ACHN (cell line): ENCODE data around the gene KCNQ2.

Experiments
- DNase-seq: peaks from one replicate; pipeline ENCODE4 v3.0.0-alpha.2; 2015
- in situ Hi-C: cut with HindIII; loops from 2 replicates; pipeline ENCODE4 v1.10.0; 2017; ENCODE audit warnings: low sequenced_read_pairs, low pct_ligation_motif_present, low pct_unique_long_range_greater_than_20kb

The KCNQ2 gene

DNA sequence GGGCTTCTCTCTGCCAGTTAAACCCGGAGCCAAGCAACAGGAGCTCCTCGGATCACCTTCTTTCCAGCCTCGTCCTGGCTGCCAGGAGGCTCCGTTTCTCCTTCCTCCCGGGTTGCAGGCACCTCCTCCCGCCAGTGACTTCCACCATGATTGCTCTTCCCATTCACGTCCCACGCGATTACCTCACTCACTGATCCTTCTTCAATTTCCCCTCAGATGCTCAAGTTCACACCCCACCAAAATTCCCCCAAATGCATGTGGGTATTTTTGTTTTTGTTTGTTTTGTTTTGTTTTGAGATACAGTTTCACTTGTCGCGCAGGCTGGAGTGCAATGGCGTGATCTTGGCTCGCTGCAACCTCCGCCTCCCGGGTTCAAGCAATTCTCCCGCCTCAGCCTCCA is 25.1 kb downstream of the KCNQ2 start:
- DNase-seq: no peak
- in situ Hi-C loops: no loop called here

DNA sequence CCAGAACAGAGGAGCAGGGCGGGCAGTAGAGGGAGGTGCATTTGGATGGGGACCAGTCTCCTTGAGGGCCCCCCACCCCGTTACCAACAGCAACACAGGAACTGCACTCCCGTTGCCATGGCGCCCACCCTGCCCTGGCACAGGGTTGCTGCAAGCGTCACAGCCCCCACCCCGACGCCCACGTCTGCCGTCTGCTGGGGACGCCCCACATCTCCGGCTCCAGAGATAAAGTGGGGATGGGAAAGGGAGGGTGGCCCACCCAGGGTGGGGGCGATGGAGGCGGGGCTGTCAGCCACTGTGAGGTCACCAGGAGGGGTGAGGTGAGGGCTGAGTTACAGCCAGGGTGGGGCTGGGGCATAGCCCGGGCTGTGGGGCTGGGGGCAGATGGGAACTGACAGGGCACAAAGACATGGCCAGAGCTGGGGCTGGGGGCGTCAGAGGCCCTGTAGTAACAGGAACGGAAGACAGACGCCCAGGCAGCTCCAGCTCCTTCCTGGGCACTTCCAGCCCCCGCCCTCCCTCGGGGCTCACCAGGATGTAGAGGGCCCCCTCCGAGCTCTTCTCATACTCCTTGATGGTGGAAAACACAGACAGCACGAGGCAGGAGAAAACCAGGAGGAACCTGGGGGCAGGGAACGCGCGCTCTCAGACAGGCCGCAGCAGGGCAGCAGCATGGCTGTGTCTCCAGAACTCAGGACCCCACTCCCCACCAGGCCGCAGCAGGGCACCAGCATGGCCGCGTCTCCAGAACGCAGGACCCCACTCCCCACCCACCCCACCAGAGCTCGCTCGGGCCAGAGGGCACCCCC is 26.0 kb downstream of the KCNQ2 start:
- DNase-seq: no peak
- in situ Hi-C loops: no loop called here

DNA sequence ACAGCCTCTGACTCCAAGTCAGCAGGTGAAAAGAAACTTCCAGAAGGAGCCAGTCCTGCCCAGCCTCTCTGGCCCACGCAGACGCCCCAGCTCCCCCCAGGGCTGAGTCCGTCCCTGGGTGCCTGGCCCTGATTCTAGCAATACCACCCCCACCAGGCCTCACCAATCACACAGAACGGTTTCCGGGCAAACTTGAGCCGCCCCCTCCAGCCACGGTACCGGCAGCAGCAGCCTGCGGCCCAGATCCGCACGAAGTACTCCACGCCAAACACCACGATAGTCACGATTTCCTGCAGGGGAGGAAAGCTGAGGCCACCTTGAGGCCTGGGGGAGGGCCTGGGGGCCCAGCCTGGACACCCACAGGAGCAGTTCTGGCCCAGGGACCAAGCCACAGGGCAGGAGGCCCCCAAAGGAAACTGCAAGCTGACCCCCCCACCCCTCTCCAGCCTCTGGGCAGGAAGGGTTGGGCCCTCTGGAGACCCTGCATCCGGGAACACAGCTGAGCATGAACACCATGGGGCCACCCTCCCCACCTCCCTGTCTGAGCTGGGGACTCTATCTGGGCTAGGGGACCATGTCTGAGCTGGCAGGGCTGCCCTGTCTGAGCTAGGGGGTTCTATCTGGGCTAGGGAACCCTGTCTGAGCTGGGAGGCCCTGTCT is 27.2 kb downstream of the KCNQ2 start:
- in situ Hi-C loops: no loop called here

DNA sequence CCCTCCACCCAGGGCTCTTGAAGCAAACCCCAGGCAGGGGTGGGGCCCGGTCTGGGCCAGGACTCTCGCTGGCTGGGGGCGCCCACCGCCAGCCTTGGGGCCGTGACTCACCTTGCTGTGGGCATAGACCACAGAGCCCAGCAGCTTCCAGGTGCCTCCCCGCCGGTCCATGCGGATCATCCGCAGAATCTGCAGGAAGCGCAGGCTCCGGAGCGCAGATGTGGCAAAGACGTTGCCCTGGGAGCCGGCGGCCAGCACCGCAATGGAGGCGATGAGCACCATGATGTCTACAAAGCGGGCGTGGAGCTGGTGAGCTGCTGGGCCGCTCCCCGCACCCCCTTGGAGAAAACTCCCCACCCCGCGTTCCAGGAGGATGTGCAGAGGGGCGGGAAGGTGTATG is 27.9 kb downstream of the KCNQ2 start:
- no peak for DNase-seq
- in situ Hi-C loops: no loop called here

More for the DNA sequence above, 27.2 kb downstream of the KCNQ2 start:
- no peak for DNase-seq

DNA sequence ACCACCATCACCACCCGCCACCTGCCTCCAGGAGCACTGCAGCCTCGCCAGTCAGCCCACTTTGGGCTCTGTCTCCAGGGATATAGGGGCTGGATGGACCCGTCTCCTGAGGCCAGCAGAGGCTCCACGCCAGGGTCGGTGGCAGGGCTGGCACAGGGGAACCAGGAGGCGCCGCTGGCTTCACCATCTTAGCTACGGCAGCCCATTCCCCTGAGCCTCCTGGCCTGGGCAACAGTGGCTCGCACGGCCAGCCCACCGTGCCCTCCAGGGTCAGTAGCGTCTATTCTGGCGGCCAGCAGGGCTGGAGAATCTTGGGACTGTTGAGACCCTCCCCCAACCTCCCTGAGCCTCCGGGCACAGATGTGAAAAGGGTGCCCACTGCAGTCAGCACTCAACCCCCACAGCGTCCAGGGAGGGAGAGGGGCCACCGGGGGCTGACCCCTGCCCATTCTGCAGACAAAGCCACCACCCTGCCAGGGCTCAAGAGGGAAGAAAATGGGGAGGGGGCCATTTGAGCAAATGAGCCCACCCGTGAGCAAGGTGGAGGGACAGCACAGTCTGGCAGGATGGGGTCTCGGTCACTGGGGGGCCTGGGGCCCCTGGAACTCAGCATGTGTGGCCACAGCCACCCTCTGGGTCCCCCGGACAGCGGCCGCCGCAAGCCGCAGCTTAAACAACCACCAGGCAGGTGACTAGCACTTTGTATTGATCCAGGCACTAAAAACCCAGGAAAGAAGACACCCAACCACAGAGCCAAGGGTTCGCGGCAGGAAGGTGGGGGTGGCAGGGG is 28.7 kb downstream of the KCNQ2 start:
- no peak for DNase-seq
- in situ Hi-C loops: no loop called here

DNA sequence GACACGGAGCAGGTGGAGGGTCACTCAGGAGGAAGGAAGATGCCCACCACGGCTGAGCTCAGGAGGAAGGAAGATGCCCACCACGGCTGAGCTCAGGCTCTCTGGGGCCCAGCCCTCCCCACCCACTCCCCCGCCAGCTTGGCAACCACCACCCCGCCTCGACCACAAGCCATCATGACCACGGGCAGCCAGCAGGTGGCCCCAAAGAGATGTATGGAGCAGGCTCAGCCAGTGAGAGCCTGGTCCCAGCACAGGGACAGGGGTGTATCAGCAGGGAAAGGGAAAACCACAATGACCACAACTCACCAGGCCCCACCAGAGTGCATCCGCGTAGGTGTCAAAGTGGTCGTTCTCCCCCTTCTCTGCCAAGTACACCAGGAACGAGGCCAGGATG is 30.4 kb downstream of the KCNQ2 start:
- peak; percentile 59 for DNase-seq
- in situ Hi-C loops: no loop called here

DNA sequence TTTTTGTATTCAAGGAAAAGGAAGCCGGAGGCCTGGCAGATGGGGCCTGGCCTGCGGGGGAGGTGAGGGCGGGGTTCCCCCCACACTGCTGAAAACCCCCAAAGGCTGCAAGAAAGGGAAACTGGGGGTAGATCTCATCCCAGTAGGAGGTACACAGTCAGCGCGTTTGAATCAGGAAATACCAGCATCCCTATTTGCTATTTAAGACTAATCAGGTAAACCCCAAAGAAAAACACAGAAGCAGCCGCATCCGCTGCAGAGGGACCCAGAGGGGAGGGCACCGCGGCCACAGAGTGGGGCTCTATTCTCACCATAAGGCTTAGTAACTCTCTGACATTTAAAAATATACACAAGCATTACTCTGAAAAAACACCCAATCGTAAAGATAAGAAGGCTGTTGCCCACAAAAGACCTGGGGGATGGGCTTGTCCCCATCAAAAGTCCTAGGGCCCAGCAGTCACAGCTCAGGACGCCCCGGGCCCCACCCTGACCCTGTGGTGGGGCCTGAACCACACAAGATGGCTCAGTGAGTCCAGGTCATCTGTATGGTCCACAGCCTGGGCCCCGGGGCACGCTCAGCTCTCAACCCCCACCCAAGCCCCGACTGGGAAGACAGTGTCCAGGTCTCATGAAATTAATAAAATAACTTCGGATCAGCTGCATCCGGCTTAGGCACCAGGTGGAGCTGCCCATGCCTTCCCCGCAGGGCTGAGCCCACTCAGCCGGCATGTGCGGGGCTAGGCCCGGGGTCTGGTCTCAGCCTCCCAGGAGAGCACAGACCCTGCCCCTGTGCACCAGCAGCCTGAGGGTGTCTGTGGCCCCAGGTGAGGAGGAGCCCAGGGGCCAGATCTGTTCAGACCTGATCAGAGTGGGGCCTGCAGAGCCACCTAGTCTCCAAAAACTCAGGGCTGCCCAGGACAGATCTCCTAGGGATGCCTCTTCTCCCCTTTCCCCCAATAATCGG is 31.0 kb downstream of the KCNQ2 start:
- in situ Hi-C loops: no loop called here
- no peak for DNase-seq

DNA sequence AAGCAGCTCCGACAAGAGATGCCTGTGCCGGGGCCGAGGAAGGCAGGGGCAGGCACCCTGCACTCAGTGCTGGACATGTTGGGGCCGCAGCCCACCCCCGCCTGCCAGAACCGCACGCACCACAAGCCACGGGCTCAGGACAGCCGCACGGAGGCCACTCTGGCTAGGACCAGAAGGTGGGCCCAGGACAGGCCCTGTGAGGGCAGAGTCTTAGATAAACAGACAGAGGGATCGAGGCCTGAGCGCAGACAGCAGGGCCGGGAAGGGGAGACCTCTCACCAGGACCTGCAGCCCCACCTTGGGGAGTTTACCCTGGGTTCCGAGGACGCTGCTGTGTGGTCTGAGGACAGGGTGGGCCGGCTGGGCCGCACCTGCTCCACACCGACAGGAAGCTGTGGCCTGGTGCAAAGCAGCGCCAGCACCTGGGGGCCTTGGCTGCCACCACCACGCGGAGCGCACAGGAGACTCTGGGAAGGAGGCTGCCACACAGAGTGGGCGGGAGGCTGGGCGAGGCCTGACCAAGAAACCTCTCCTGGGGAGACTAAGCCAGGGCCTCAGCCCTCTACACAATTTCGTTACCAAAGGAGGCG is 32.0 kb downstream of the KCNQ2 start:
- in situ Hi-C loops: no loop called here
- DNase-seq: no peak

DNA sequence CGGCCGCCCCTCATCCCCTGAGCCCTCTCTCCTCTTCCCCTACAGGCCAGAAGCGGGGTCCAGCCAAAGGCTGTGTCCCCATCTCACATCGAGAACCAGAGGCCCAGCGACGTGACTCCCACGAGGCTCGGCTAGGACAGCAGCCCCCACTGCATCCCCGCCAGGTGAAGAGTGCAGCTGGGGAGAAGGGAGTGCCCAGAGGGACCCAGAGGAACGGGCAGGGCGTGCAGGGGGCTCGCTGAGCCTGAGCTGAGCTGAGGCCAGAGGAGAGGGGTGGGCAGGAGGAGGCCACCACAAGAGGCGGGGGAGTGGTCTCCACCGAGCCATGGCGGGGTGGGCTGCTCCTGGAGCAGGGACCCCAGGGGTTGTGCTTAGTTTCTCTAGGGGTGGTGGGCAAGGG is 32.6 kb downstream of the KCNQ2 start:
- in situ Hi-C loops: no loop called here
- DNase-seq: no peak

DNA sequence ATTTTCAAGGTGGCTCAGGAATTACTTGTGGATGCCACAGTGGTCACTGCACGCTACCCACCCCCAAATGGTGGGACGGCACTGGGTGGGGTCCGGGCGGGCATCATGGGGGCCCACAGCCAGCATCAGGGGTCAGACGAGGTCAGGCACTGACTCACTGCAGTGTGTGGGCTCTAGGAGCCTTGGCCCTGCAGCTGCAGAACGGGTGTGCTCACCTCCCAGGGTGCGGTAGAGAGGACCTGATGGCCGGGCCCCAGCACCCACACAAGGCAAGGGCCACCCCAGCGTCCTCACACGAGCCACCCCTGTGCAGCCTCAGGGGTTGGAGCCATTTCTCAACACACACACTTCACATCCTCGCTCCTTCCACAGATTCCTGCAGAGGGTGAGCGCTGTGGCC is 34.3 kb downstream of the KCNQ2 start:
- in situ Hi-C loops: no loop called here
- DNase-seq: no peak

DNA sequence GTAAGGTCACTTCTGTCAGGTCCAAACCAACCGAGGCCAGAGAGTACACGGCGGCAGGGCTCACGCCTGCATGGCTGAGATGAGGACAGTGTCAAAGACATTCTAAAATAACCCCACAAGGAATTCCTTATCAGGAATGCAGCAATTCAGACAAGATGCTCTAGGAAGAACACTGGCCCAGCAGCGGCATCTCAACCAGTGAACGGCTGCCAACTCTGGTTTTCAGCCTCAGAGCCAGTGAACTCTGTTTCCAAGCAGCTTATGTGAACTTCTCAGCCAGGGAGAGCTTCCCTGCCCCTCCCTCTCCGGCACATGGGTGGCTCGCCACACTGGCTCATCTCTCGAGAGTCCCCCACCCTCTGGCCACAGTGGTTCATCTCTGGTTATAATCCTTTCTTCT is 36.9 kb downstream of the KCNQ2 start:
- no peak for DNase-seq
- in situ Hi-C loops: no loop called here

DNA sequence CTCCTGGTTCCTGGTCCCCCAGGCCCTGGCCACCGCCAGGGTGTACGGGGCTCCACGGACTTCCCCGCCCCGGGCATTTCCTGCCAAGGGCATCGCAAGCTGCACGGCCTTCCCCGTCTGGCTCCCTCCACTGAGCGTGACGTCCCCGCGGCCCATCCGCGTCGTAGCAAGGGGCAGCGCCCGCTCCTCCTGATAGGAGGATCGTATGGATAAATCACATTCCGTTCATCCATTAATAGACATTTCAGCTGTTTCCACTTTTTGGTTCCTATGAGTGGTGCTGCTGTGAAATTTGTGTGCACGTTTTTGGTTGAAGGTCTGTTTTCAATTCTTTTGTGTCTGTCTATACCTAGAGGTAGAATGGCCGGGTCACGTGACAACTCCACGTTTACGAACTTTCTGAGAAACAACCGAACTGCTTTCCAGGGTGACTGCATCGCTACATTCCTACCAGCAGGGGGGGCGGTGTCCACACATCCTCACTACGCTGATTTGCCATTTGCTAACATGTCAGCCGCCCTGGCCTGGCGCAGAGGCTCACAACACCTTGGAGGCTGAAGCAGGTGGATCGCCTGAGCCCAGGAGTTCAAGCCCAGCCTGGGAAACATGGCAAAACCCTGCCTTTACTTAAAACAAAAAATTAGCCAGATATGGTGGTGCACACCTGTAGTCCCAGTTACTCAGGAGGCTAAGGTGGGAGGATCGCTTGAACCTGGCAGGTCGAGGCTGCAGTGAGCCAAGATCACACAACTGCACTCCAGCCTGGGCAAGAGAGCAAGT is 37.7 kb downstream of the KCNQ2 start:
- peak; percentile 61 for DNase-seq
- in situ Hi-C loops: no loop called here

DNA sequence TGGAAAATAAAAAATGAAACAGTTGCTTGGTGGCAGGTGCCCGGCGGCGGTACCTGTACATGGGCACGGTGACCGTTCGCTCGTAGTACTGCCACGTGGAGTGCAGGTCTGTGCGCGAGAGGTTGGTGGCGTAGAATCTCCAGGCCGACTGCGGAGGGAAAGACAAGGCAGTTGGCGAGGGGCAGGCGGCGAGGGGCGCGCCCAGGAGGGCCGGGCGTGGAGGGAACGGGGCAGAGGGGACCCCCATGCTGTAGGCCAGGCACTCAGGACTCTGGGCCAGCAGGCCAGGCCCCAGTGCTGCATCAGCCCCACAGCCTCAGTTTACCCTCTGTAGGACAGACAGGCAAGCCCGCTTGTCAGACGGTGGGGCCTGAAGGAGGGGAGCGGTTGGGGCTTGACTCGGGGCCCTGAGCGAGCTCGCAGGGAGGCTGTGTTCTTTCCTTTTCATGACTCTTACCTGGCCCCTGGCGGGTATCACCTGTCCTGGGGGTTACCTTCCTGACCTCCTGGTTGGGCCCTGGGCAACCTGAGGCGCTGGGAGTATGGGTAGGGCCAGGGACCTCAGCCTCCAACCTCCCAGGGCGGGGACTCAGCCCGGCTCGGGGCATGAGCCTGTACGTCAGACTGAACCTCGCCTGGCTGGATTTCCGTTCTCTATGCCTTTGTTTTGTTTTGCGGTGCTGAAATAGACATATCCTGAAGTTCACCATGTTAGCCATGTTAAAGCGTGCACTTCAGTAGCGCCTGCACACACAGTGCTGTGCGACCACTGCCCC is 38.5 kb downstream of the KCNQ2 start:
- in situ Hi-C loops: no loop called here
- DNase-seq: no peak

DNA sequence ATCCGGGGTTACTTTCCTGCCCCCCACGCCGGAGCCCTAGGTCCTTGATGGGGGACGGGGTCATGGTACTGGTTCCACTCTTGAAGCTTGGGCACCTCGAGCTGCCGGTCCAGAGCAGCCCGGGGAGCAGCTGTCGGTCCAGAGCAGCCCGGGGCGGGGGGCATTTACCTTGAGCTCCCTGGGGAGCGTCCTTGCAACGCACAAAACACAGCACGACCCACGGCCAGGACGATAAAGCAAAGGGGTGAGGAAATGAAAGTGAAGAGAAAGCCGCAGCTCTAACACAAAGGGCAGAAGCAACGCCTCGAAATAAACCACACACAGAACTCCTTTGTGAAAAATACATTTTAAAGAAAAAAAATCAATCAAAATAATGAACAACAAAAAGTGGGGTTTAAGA is 39.1 kb downstream of the KCNQ2 start:
- in situ Hi-C loops: no loop called here
- DNase-seq: no peak

DNA sequence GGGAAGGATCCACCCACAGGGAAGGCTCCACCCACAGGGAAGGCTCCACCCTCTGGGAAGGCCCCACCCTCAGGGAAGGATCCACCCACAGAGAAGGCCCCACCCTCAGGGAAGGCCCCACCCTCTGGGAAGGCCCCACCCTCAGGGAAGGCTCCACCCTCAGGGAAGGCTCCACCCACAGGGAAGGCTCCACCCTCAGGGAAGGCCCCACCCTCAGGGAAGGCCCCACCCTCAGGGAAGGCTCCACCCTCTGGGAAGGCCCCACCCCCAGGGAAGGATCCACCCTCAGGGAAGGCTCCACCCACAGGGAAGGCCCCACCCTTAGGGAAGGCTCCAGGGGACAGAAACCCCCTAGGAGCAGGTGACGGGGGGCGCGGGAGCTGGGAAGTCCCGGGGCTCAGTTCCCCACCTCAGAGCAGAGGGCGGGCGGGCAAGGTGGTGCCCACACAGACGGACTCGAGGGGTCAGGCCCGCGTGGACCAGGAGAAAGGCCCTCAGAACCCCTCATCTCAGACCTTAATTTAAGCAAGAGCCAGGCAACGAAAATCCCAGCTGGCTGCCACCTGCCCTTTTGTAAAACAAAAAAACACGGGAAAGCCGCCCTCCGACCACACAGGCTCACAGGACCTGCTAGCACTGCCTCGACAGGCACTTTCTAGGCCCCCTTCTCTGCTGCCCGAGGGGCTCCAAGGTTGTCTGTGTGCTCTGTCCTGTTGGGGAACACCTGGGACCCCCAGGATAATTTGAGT is 39.7 kb downstream of the KCNQ2 start:
- in situ Hi-C loops: no loop called here
- DNase-seq: no peak

DNA sequence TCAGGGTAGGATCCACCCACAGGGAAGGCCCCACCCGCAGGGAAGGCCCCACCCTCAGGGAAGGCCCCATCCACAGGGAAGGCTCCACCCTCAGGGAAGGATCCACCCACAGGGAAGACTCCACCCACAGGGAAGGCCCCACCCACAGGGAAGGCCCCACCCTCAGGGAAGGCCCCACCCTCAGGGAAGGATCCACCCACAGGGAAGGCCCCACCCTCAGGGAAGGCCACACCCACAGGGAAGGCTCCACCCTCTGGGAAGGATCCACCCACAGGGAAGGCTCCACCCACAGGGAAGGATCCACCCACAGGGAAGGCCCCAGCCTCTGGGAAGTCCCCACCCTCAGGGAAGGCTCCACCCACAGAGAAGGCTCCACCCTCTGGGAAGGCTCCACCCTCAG is 40.5 kb downstream of the KCNQ2 start:
- in situ Hi-C loops: no loop called here
- DNase-seq: no peak
